PC-9 (cell line): ENCODE data around the gene VWA2. TPM values are rescaled to one million over a fixed set of nuclear protein-coding genes. Genes with fewer than 3 reads are reported as not detected.
A peak's percentile ranks its signal among the peaks of the same experiment; 100 is the strongest.

Source experiments
- BruUV-seq: library from RNA; stranded (reverse); fragments of 400-500 nt; replicated peaks from 2 replicates; lab custom pipeline; 2021; lab: Mats Ljungman, UMichigan
- CTCF ChIA-PET: fragments of 300-600 bp; sonication (Branson Sonifier 250); formaldehyde crosslinking; loops from one replicate; lab custom pipeline; 2022; ENCODE audit warnings: antibody characterized with exemption; lab: Charles Lee
- POLR2A ChIA-PET: fragments of 300-600 bp; sonication (Branson Sonifier 250); formaldehyde crosslinking; loops from one replicate; lab custom pipeline; 2022; ENCODE audit warnings: antibody characterized with exemption; ENCODE audit not compliant: unreplicated experiment; lab: Charles Lee
- DNase-seq, 2 experiments: peaks; one replicate each; pipeline versions ENCODE4 v3.0.0 to v3.0.0-alpha.2; 2015 to 2022; ENCODE audit warnings: mixed read lengths in 1 of 2
- H2AFZ ChIP-seq: fragments of 200-600 bp; sonication (generic); 2 replicates; pipeline ENCODE4 v1.8.1; 2017; ENCODE audit warnings: antibody characterized with exemption
- H3F3A ChIP-seq: fragments of 200-600 bp; sonication (generic); 2 replicates; pipeline ENCODE4 v1.8.1; 2017; ENCODE audit warnings: antibody characterized with exemption, mild to moderate bottlenecking, low read depth; ENCODE audit not compliant: insufficient read depth
- H3K27ac ChIP-seq: fragments of 200-600 bp; sonication (generic); 2 replicates; pipeline ENCODE4 v1.6.1; 2016; ENCODE audit warnings: mixed run types
- H3K27me3 ChIP-seq: fragments of 200-600 bp; sonication (generic); 2 replicates; pipeline ENCODE4 v1.6.1; 2016; ENCODE audit warnings: low read depth, mixed run types; ENCODE audit not compliant: insufficient read depth
- H3K36me3 ChIP-seq: fragments of 200-600 bp; sonication (generic); 2 replicates; pipeline ENCODE4 v1.6.1; 2016; ENCODE audit warnings: low read depth, mixed run types
- H3K4me1 ChIP-seq: fragments of 200-600 bp; sonication (generic); replicated peaks from 2 replicates; pipeline ENCODE4 v1.6.1; 2016; ENCODE audit warnings: mixed run types; ENCODE audit not compliant: insufficient read depth
- H3K4me2 ChIP-seq: fragments of 200-600 bp; sonication (generic); 2 replicates; pipeline ENCODE4 v1.6.1; 2017; ENCODE audit warnings: mixed run types
- H3K4me3 ChIP-seq: fragments of 200-600 bp; sonication (generic); 2 replicates; pipeline ENCODE4 v1.6.1; 2016; ENCODE audit warnings: mixed run types
- H3K79me2 ChIP-seq: fragments of 200-600 bp; sonication (generic); 2 replicates; pipeline ENCODE4 v1.6.1; 2017; ENCODE audit warnings: low read depth, mixed run types
- H3K9me2 ChIP-seq: fragments of 200-600 bp; sonication (generic); 2 replicates; pipeline ENCODE4 v1.8.1; 2017; ENCODE audit warnings: mild to moderate bottlenecking; ENCODE audit not compliant: insufficient read depth
- H3K9me3 ChIP-seq: fragments of 200-600 bp; sonication (generic); 2 replicates; pipeline ENCODE4 v1.8.1; 2016; ENCODE audit warnings: low read depth; ENCODE audit not compliant: insufficient read depth
- H4K20me1 ChIP-seq: fragments of 200-600 bp; sonication (generic); 2 replicates; pipeline ENCODE4 v1.8.1; 2017; ENCODE audit not compliant: insufficient read depth
- CTCF ChIP-seq: fragments of 200-600 bp; sonication (generic); conservative IDR thresholded peaks from 2 replicates; pipeline ENCODE4 v1.6.1; 2017; ENCODE audit warnings: mixed run types, antibody characterized with exemption, mild to moderate bottlenecking, moderate library complexity
- EZH2 ChIP-seq: fragments of 200-600 bp; sonication (generic); IDR thresholded peaks from 2 replicates; pipeline ENCODE4 v1.8.0; 2017; ENCODE audit warnings: antibody characterized with exemption, low read depth
- intact Hi-C: fragments of 100-400 bp; cut with micrococcal nuclease; formaldehyde crosslinking; loops from one replicate; pipeline ENCODE4 v1.10.0; 2022; ENCODE audit not compliant: unreplicated experiment
- total RNA-seq: library from RNA; stranded (reverse); gene quantifications from 2 replicates; pipeline ENCODE4 v1.2.3, GENCODE V29; 2021

VWA2 gene
- total RNA-seq, 1 experiment from 2014 or later: 0.48 TPM

DNA sequence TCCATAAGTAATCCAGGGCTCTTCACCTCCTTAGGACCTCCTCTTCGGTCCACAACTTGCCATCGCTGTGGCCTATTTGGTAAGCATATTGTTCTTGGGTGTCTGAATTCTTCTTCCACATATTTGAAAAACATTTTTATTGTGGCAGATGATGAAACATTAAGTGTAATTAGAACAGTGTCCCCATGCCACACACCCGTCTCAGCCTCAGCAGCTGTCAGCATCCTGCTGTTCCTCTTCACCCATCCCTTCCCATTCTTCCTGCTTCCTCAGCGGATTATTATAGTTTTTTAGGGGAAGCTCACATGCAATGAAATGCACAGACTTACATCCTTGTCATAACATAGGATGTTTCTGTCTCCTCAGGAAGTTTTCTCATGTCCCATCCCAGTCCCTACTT lies 39.8 kb upstream of the VWA2 start:
- no peak overlapping the region for H2AFZ ChIP-seq
- no peaks in the 10 kb centered on the region for H3F3A ChIP-seq
- H3K27me3 ChIP-seq: no peaks in the 10 kb centered on the region
- H3K79me2 ChIP-seq: no peaks in the 10 kb centered on the region
- no peak for DNase-seq
- no peak overlapping the region for H3K27ac ChIP-seq
- CTCF ChIA-PET: no interaction called here
- H3K4me3 ChIP-seq: no peak overlapping the region
- BruUV-seq: no TSS peak
- POLR2A ChIA-PET: no interaction called here
- H3K9me3 ChIP-seq: no peaks in the 10 kb centered on the region
- H4K20me1 ChIP-seq: no peaks in the 10 kb centered on the region
- H3K9me2 ChIP-seq: no peaks in the 10 kb centered on the region
- no peak overlapping the region for H3K4me2 ChIP-seq
- TF ChIP-seq CTCF (no peak), EZH2 (no peak)
- no peaks in the 10 kb centered on the region for H3K36me3 ChIP-seq
- intact Hi-C loops: no loop called here
- H3K4me1 ChIP-seq: no peaks in the 10 kb centered on the region

DNA sequence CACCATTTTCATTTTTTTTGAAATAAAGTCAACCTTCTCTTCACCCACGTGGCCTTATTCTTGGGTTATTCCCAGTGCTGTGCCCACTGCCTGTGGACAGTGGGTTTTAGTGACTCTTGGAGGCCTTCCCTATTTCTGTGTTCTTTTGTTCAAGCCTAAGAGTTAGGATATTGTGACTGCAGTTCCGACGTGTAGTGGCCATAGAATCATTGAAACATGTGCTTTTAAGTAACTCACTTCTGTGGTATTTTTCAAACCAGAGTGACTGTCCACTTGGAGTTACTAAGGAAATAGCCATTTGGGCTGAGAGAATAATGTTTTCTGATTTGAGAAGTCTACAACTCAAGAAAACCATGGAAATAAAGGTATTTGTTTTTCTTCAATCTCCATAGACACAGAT lies 36.2 kb upstream of the VWA2 start:
- intact Hi-C loops: no loop called here
- Histone ChIP-seq H4K20me1 (no peaks in the 10 kb centered on the region), H3K4me2 (no peak overlapping the region), H3K27ac (no peak overlapping the region), H2AFZ (no peak overlapping the region), H3K9me2 (no peaks in the 10 kb centered on the region), H3K27me3 (no peaks in the 10 kb centered on the region), H3K9me3 (no peaks in the 10 kb centered on the region), H3K79me2 (no peaks in the 10 kb centered on the region), H3K36me3 (no peaks in the 10 kb centered on the region), H3F3A (no peaks in the 10 kb centered on the region), H3K4me3 (no peak overlapping the region), H3K4me1 (no peaks in the 10 kb centered on the region)
- DNase-seq: no peak
- BruUV-seq: no TSS peak
- POLR2A ChIA-PET: interaction anchor here (0.6 kb wide), 1 partner anchor 21 kb away, joined by 4 read pairs; no protein-coding TSS in a partner anchor
- TF ChIP-seq EZH2 (no peak), CTCF (no peak)
- CTCF ChIA-PET: no interaction called here

DNA sequence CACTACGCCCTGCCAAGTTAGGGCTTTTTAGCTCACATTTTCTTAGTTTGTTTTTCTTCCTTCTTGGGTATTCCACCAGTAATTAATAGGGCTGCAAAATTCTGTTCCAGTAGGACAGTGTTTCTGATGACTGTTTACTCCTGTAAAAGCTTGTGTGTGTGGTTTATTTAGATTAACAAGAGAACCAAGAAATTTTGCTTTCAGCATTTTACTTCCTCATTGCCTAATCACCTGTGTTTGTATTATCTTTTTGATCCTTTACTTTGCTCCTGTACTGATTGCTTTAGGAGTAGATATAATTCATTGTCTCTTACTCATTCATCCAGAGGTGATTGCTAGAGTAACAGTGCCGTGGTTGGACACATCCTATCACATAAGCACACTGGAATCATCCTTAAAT lies 32.2 kb upstream of the VWA2 start:
- ChIA-PET POLR2A (no interaction called here), CTCF (no interaction called here)
- Histone ChIP-seq H3K4me3 (no peak overlapping the region), H3K79me2 (no peaks in the 10 kb centered on the region), H3K4me1 (no peaks in the 10 kb centered on the region), H3K9me2 (no peaks in the 10 kb centered on the region), H3K27me3 (no peaks in the 10 kb centered on the region), H3F3A (no peaks in the 10 kb centered on the region), H3K27ac (no peak overlapping the region), H3K4me2 (no peak overlapping the region), H4K20me1 (no peaks in the 10 kb centered on the region), H3K36me3 (no peaks in the 10 kb centered on the region), H2AFZ (no peak overlapping the region), H3K9me3 (no peaks in the 10 kb centered on the region)
- DNase-seq: peak in 1 of 2 experiments; percentile 62
- intact Hi-C loops: no loop called here
- no peak for TF ChIP-seq EZH2
- no peak for TF ChIP-seq CTCF
- BruUV-seq: no TSS peak
